Measurements from ENCODE around the gene ZNF469. TPM values are rescaled to one million over a fixed set of nuclear protein-coding genes. Genes with fewer than 3 reads are reported as not detected.

ZNF469 gene
- total and polyA plus RNA-seq, 2 of the 13 experiments (the other 11 are each of a cell fraction or from before 2014, with no cell fraction given) = not detected

DNA sequence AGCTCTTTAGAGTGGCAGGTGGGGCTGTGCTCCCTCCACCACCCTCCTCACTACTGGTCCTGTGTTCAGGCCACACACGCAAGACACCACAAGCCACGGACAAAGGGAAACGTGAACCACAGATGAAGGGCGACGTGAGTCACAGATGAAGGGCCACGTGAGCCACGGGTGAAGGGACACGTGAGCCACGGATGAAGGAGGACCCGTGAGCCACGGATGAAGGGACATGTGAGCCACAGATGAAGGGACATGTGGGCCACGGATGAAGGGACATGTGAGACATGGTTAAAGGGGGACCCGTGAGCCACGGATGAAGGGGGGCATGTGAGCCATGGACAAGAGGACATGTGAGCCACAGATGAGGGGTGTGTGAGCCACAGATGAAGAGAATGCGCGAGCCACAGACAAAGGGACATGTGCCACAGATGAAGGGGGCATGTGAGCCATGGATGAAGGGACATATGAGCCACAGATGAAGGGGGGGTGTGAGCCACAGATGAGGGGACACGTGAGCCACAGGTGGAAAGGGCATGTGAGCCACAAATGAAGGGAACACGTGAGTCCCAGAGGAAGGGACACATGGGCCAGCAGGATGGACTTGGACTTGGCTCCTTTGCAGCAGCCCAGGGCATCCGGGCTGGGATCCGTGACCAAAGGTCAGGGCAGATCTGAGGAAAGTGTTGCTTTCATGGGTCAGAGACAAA lies 15.6 kb downstream of the ZNF469 start (continued):
- TF ChIP-seq ZNF431 (CRISPR knock-in tag; IDR thresholded peaks at IDR 0.05; ENCODE audit: borderline replicate concordance, low read depth) (no peak), CBFB (CRISPR knock-in tag; IDR thresholded peaks at IDR 0.05) (no peak), NFRKB (IDR thresholded peaks at IDR 0.05) (no peak), ZNF235 (CRISPR knock-in tag; IDR thresholded peaks at IDR 0.05; ENCODE audit: borderline replicate concordance) (no peak), ZNF136 (CRISPR knock-in tag; IDR thresholded peaks at IDR 0.05; ENCODE audit: low read depth) (no peak), GPN1 (CRISPR knock-in tag; IDR thresholded peaks at IDR 0.05; ENCODE audit: borderline replicate concordance) (no peak), ZKSCAN1 (IDR thresholded peaks at IDR 0.05; ENCODE audit: low read length) (no peak), RXRA (CRISPR knock-in tag; IDR thresholded peaks at IDR 0.05) (peak; percentile 35; the same call in 1 of the 2 replicates), HDAC6 (IDR thresholded peaks at IDR 0.05; ENCODE audit: low read depth, low read length) (no peak), MTA1 (CRISPR knock-in tag; IDR thresholded peaks at IDR 0.05; ENCODE audit: borderline replicate concordance) (peak; percentile 71; the same call in 1 of the 2 replicates), U2AF1 (optimal IDR thresholded peaks at IDR 0.05; ENCODE audit: low read depth, low read length) (no peak), ZNF678 (CRISPR knock-in tag; IDR thresholded peaks at IDR 0.05) (no peak), ZFP62 (CRISPR knock-in tag; IDR thresholded peaks at IDR 0.05) (no peak), JUNB (CRISPR knock-in tag; IDR thresholded peaks at IDR 0.05; ENCODE audit: borderline replicate concordance) (no peak)
- TF ChIP-seq, protein P1, sequence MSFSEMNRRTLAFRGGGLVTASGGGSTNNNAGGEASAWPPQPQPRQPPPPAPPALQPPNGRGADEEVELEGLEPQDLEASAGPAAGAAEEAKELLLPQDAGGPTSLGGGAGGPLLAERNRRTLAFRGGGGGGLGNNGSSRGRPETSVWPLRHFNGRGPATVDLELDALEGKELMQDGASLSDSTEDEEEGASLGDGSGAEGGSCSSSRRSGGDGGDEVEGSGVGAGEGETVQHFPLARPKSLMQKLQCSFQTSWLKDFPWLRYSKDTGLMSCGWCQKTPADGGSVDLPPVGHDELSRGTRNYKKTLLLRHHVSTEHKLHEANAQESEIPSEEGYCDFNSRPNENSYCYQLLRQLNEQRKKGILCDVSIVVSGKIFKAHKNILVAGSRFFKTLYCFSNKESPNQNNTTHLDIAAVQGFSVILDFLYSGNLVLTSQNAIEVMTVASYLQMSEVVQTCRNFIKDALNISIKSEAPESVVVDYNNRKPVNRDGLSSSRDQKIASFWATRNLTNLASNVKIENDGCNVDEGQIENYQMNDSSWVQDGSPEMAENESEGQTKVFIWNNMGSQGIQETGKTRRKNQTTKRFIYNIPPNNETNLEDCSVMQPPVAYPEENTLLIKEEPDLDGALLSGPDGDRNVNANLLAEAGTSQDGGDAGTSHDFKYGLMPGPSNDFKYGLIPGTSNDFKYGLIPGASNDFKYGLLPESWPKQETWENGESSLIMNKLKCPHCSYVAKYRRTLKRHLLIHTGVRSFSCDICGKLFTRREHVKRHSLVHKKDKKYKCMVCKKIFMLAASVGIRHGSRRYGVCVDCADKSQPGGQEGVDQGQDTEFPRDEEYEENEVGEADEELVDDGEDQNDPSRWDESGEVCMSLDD (CRISPR knock-in tag; IDR thresholded peaks at IDR 0.05; ENCODE audit: borderline replicate concordance) = no peak
- TF ChIP-seq, protein P2, sequence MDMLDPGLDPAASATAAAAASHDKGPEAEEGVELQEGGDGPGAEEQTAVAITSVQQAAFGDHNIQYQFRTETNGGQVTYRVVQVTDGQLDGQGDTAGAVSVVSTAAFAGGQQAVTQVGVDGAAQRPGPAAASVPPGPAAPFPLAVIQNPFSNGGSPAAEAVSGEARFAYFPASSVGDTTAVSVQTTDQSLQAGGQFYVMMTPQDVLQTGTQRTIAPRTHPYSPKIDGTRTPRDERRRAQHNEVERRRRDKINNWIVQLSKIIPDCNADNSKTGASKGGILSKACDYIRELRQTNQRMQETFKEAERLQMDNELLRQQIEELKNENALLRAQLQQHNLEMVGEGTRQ (IDR thresholded peaks at IDR 0.05; ENCODE audit: low read depth, low read length) = 0 out of 2 replicates have a peak, but pooled peaks have one; percentile 45
- TF ChIP-seq, protein P2 (CRISPR knock-in tag; IDR thresholded peaks at IDR 0.05; ENCODE audit: borderline replicate concordance) = no peak
- TF ChIP-seq, protein P3, sequence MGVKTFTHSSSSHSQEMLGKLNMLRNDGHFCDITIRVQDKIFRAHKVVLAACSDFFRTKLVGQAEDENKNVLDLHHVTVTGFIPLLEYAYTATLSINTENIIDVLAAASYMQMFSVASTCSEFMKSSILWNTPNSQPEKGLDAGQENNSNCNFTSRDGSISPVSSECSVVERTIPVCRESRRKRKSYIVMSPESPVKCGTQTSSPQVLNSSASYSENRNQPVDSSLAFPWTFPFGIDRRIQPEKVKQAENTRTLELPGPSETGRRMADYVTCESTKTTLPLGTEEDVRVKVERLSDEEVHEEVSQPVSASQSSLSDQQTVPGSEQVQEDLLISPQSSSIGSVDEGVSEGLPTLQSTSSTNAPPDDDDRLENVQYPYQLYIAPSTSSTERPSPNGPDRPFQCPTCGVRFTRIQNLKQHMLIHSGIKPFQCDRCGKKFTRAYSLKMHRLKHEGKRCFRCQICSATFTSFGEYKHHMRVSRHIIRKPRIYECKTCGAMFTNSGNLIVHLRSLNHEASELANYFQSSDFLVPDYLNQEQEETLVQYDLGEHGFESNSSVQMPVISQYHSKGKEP (CRISPR knock-in tag; IDR thresholded peaks at IDR 0.05) = no peak
- TF ChIP-seq, protein P4, sequence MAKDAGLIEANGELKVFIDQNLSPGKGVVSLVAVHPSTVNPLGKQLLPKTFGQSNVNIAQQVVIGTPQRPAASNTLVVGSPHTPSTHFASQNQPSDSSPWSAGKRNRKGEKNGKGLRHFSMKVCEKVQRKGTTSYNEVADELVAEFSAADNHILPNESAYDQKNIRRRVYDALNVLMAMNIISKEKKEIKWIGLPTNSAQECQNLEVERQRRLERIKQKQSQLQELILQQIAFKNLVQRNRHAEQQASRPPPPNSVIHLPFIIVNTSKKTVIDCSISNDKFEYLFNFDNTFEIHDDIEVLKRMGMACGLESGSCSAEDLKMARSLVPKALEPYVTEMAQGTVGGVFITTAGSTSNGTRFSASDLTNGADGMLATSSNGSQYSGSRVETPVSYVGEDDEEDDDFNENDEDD (CRISPR knock-in tag; IDR thresholded peaks at IDR 0.05; ENCODE audit: borderline replicate concordance) = no peak
